HCT116 (cell line): ENCODE measurements around the gene SAE1.

Experiments
- CEBPB ChIP-seq: IDR thresholded peaks from 2 replicates; pipeline ENCODE4 v1.6.1; 2012; ENCODE audit warnings: low read depth
- EGR1 ChIP-seq: IDR thresholded peaks from 2 replicates; pipeline ENCODE4 v1.6.1; 2012; ENCODE audit warnings: low read depth
- EZH2phosphoT487 ChIP-seq: fragments of 200-600 bp; IDR thresholded peaks from 2 replicates; pipeline ENCODE4 v1.6.1; 2018; ENCODE audit warnings: antibody characterized with exemption, borderline replicate concordance
- JUND ChIP-seq: IDR thresholded peaks from 2 replicates; pipeline ENCODE4 v1.6.1; 2012
- POLR2A ChIP-seq: IDR thresholded peaks from 2 replicates; pipeline ENCODE4 v1.7.0; 2011; ENCODE audit warnings: borderline replicate concordance; ENCODE audit not compliant: insufficient read depth, insufficient read length; ENCODE audit errors: extremely low read depth
- POLR2AphosphoS5 ChIP-seq: IDR thresholded peaks from 2 replicates; pipeline ENCODE4 v1.6.1; 2011; ENCODE audit warnings: mild to moderate bottlenecking, low read depth, low read length, moderate library complexity
- RAD21 ChIP-seq: IDR thresholded peaks from 2 replicates; pipeline ENCODE4 v1.6.1; 2012; ENCODE audit warnings: low read depth, mild to moderate bottlenecking
- YY1 ChIP-seq: IDR thresholded peaks from 2 replicates; pipeline ENCODE4 v1.6.1; 2011; ENCODE audit warnings: low read length, low read depth, moderate library complexity, mild to moderate bottlenecking; ENCODE audit not compliant: insufficient replicate concordance; ENCODE audit errors: extremely low read depth
- ZNF274 ChIP-seq: fragments of 200-500 bp; sonication (Bioruptor generic); IDR thresholded peaks from 2 replicates; pipeline ENCODE4 v1.6.1; 2014; ENCODE audit warnings: mild to moderate bottlenecking, low read depth, low read length, inconsistent platforms
- TF ChIP-seq, protein P1 (sequence below), 3 experiments: fragments of 200-600 bp in 1 of 3; sonication (generic) in 1 of 3; IDR thresholded peaks in 2 of 3; conservative IDR thresholded peaks in 1 of 3; 2 replicates each; pipeline ENCODE4 v1.5.1; 2012 to 2017; ENCODE audit warnings: low read depth in 2 of 3, low read length in 2 of 3, antibody characterized with exemption in 1 of 3, borderline replicate concordance in 1 of 3, control low read depth in 1 of 3, mild to moderate bottlenecking in 1 of 3, mixed read lengths in 1 of 3, mixed run types in 1 of 3, moderate library complexity in 1 of 3; ENCODE audit not compliant: insufficient read depth in 1 of 3
- TF ChIP-seq, protein P2 (sequence below): IDR thresholded peaks from 2 replicates; pipeline ENCODE4 v1.6.1; 2012
- TF ChIP-seq, protein P3 (sequence below): IDR thresholded peaks from 2 replicates; pipeline ENCODE4 v1.6.1; 2012
- TF ChIP-seq, protein P4 (sequence below): IDR thresholded peaks from 2 replicates; pipeline ENCODE4 v1.6.1; 2012; ENCODE audit warnings: low read depth

DNA sequence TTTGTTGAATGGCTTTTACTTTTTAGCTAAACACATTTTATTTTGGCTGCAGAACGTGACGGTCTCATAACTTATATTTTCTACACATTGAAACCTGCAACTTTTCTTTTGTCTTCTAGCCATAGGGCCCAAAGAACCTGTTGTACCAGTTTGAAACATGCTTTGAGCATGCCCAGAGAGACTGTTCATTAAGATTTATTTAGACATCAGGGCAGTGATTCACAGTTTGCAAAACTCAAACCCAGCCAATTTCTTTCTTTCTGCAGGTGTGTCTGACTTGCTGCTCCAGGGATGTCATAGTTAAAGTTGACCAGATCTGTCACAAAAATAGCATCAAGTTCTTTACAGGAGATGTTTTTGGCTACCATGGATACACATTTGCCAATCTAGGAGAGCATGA lies 22.0 kb downstream of the SAE1 start:
- TF ChIP-seq, protein P1, sequence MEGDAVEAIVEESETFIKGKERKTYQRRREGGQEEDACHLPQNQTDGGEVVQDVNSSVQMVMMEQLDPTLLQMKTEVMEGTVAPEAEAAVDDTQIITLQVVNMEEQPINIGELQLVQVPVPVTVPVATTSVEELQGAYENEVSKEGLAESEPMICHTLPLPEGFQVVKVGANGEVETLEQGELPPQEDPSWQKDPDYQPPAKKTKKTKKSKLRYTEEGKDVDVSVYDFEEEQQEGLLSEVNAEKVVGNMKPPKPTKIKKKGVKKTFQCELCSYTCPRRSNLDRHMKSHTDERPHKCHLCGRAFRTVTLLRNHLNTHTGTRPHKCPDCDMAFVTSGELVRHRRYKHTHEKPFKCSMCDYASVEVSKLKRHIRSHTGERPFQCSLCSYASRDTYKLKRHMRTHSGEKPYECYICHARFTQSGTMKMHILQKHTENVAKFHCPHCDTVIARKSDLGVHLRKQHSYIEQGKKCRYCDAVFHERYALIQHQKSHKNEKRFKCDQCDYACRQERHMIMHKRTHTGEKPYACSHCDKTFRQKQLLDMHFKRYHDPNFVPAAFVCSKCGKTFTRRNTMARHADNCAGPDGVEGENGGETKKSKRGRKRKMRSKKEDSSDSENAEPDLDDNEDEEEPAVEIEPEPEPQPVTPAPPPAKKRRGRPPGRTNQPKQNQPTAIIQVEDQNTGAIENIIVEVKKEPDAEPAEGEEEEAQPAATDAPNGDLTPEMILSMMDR (IDR thresholded peaks at IDR 0.05 in 2 of 3, conservative IDR thresholded peaks at IDR 0.05 in 1 of 3; ENCODE audit: borderline replicate concordance in 1 of 3, insufficient read depth in 1 of 3, low read depth in 2 of 3, low read length in 2 of 3), result no peak
- TF ChIP-seq EGR1 (no peak), RAD21 (no peak), EZH2phosphoT487 (no peak), POLR2A (no peak), ZNF274 (no peak), JUND (no peak), POLR2AphosphoS5 (no peak), YY1 (no peak), CEBPB (no peak)
- TF ChIP-seq, protein P2, sequence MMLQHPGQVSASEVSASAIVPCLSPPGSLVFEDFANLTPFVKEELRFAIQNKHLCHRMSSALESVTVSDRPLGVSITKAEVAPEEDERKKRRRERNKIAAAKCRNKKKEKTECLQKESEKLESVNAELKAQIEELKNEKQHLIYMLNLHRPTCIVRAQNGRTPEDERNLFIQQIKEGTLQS, result no peak
- TF ChIP-seq, protein P3, sequence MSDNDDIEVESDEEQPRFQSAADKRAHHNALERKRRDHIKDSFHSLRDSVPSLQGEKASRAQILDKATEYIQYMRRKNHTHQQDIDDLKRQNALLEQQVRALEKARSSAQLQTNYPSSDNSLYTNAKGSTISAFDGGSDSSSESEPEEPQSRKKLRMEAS, result no peak
- TF ChIP-seq, protein P4, sequence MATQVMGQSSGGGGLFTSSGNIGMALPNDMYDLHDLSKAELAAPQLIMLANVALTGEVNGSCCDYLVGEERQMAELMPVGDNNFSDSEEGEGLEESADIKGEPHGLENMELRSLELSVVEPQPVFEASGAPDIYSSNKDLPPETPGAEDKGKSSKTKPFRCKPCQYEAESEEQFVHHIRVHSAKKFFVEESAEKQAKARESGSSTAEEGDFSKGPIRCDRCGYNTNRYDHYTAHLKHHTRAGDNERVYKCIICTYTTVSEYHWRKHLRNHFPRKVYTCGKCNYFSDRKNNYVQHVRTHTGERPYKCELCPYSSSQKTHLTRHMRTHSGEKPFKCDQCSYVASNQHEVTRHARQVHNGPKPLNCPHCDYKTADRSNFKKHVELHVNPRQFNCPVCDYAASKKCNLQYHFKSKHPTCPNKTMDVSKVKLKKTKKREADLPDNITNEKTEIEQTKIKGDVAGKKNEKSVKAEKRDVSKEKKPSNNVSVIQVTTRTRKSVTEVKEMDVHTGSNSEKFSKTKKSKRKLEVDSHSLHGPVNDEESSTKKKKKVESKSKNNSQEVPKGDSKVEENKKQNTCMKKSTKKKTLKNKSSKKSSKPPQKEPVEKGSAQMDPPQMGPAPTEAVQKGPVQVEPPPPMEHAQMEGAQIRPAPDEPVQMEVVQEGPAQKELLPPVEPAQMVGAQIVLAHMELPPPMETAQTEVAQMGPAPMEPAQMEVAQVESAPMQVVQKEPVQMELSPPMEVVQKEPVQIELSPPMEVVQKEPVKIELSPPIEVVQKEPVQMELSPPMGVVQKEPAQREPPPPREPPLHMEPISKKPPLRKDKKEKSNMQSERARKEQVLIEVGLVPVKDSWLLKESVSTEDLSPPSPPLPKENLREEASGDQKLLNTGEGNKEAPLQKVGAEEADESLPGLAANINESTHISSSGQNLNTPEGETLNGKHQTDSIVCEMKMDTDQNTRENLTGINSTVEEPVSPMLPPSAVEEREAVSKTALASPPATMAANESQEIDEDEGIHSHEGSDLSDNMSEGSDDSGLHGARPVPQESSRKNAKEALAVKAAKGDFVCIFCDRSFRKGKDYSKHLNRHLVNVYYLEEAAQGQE, result no peak
